Measurements from ENCODE around the gene POU2F3.

GRCh38 chr11:120316880-120317688 lies 77.1 kb downstream of the POU2F3 start:
- no peak for TF ChIP-seq CTCF (IDR thresholded peaks at IDR 0.05)
- TF ChIP-seq EZH2phosphoT487 (IDR thresholded peaks at IDR 0.05), result no peak
